ENCODE results near the gene DTNBP1. TPM values are rescaled to one million over a fixed set of nuclear protein-coding genes. Genes with fewer than 3 reads are reported as not detected.

The DTNBP1 gene
- total and polyA plus RNA-seq, 4 donors = 3.1 to 6.0 (median 4.3) TPM

GRCh38 chr6:15575357-15576033 lies 87.3 kb downstream of the DTNBP1 start:
- H3K4me3 ChIP-seq (ENCODE audit: low read depth in 1 of 3, low read length in 3 of 3) = no peak overlapping the region
- DNase-seq (ENCODE audit: low spot score) = no peak
- H3K9ac ChIP-seq (ENCODE audit: low read depth in 1 of 2, low read length in 2 of 2) = no peak overlapping the region
- 92% methylated on average over 5 of the region's 5 CpGs for WGBS
- no peaks in the 10 kb centered on the region for H3K27me3 ChIP-seq (ENCODE audit: control insufficient read depth in 4 of 4, insufficient read depth in 4 of 4, low read length in 3 of 4)
- no peak overlapping the region for H3K27ac ChIP-seq (ENCODE audit: low read depth in 1 of 2, low read length in 2 of 2)
- H3K4me1 ChIP-seq (ENCODE audit: control insufficient read depth in 4 of 4, insufficient read depth in 4 of 4, low read length in 3 of 4) = no peaks in the 10 kb centered on the region
- no peaks in the 10 kb centered on the region for H3K9me3 ChIP-seq (ENCODE audit: control insufficient read depth in 4 of 4, low read length in 3 of 4)
- no peak for TF ChIP-seq REST (IDR thresholded peaks at IDR 0.05)
- no peak for TF ChIP-seq SP1 (IDR thresholded peaks at IDR 0.05)
- no peak for TF ChIP-seq FOXA1 (IDR thresholded peaks at IDR 0.05)
- TF ChIP-seq, protein P1, sequence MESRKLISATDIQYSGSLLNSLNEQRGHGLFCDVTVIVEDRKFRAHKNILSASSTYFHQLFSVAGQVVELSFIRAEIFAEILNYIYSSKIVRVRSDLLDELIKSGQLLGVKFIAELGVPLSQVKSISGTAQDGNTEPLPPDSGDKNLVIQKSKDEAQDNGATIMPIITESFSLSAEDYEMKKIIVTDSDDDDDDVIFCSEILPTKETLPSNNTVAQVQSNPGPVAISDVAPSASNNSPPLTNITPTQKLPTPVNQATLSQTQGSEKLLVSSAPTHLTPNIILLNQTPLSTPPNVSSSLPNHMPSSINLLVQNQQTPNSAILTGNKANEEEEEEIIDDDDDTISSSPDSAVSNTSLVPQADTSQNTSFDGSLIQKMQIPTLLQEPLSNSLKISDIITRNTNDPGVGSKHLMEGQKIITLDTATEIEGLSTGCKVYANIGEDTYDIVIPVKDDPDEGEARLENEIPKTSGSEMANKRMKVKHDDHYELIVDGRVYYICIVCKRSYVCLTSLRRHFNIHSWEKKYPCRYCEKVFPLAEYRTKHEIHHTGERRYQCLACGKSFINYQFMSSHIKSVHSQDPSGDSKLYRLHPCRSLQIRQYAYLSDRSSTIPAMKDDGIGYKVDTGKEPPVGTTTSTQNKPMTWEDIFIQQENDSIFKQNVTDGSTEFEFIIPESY (IDR thresholded peaks at IDR 0.05) = no peak
- TF ChIP-seq EGR1 (IDR thresholded peaks at IDR 0.05; ENCODE audit: low read depth in 2 of 2) = no peak
- no peaks in the 10 kb centered on the region for H3K36me3 ChIP-seq (ENCODE audit: control insufficient read depth in 4 of 4, insufficient read depth in 3 of 4, low read depth in 1 of 4, low read length in 3 of 4)

GRCh38 chr6:15574486-15574885 lies 88.3 kb downstream of the DTNBP1 start:
- Histone ChIP-seq H3K36me3 (ENCODE audit: control insufficient read depth in 4 of 4, insufficient read depth in 3 of 4, low read depth in 1 of 4, low read length in 3 of 4) (no peaks in the 10 kb centered on the region), H3K27ac (ENCODE audit: low read depth in 1 of 2, low read length in 2 of 2) (no peak overlapping the region), H3K4me3 (ENCODE audit: low read depth in 1 of 3, low read length in 3 of 3) (no peak overlapping the region), H3K4me1 (ENCODE audit: control insufficient read depth in 4 of 4, insufficient read depth in 4 of 4, low read length in 3 of 4) (peaks cover 0 to 2% (median under 1%) of the 10 kb centered on the region in 4 donors), H3K9me3 (ENCODE audit: control insufficient read depth in 4 of 4, low read length in 3 of 4) (no peaks in the 10 kb centered on the region), H3K9ac (ENCODE audit: low read depth in 1 of 2, low read length in 2 of 2) (no peak overlapping the region), H3K27me3 (ENCODE audit: control insufficient read depth in 4 of 4, insufficient read depth in 4 of 4, low read length in 3 of 4) (no peaks in the 10 kb centered on the region)
- TF ChIP-seq, protein P1 (IDR thresholded peaks at IDR 0.05) = no peak
- TF ChIP-seq SP1 (IDR thresholded peaks at IDR 0.05) (no peak), NR2F2 (IDR thresholded peaks at IDR 0.05) (no peak), TAF1 (conservative IDR thresholded peaks at IDR 0.05) (no peak), EGR1 (IDR thresholded peaks at IDR 0.05; ENCODE audit: low read depth in 2 of 2) (no peak), JUND (IDR thresholded peaks at IDR 0.05) (no peak), HNF4G (IDR thresholded peaks at IDR 0.05) (no peak), HNF4A (conservative IDR thresholded peaks at IDR 0.05) (no peak), FOXA1 (IDR thresholded peaks at IDR 0.05) (no peak), GABPA (IDR thresholded peaks at IDR 0.05 in 1 of 2, conservative IDR thresholded peaks at IDR 0.05 in 1 of 2) (no peak), RXRA (IDR thresholded peaks at IDR 0.05) (no peak), FOXA2 (IDR thresholded peaks at IDR 0.05) (no peak), CTCF (IDR thresholded peaks at IDR 0.05; ENCODE audit: low read depth, low read length, missing input control) (no peak), MAX (IDR thresholded peaks at IDR 0.05) (no peak), YY1 (IDR thresholded peaks at IDR 0.05) (no peak), REST (IDR thresholded peaks at IDR 0.05) (no peak), RAD21 (IDR thresholded peaks at IDR 0.05) (no peak)
- TF ChIP-seq, protein P2, sequence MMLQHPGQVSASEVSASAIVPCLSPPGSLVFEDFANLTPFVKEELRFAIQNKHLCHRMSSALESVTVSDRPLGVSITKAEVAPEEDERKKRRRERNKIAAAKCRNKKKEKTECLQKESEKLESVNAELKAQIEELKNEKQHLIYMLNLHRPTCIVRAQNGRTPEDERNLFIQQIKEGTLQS (IDR thresholded peaks at IDR 0.05) = no peak
- DNase-seq (ENCODE audit: low spot score) = no peak
- 89% methylated on average over 3 of the region's 3 CpGs for WGBS

Measured in liver (tissue), 9 donors.